GM21717 (cell line): ENCODE data around the gene ARSG.

ENCODE experiments used
- ATAC-seq: cut with Tn5 transposase; IDR thresholded peaks from one replicate; pipeline ENCODE4 v1.9.1; 2021; ENCODE audit warnings: mild to moderate bottlenecking, moderate library complexity; ENCODE audit not compliant: unreplicated experiment

The ARSG gene

DNA sequence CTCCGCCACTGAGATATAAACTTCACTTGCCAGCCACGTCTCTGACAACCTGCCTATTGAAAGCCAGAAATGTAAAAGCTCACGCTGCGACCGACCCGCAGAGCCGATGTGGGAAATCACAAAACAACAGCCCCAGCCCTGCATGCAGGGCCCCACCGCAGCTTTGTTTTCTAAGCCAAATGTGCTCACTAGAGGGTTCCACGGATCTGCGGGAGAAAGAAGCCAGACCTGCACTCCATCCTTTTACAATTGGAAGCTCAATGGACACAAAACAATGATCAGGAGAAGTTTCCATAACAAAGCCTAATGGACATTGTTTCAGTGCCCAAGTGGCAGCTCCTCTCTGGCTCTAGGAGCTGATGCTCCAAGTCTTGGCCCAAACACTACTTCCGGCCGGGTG lies 132.9 kb downstream of the ARSG start:
- no peak for ATAC-seq

GRCh38 chr17:68424861-68425260 lies 133.6 kb downstream of the ARSG start:
- ATAC-seq, result no peak

GRCh38 chr17:68425979-68426378 lies 134.7 kb downstream of the ARSG start:
- no peak for ATAC-seq

- no peak for ATAC-seq
These were observed 136.3 kb downstream of the ARSG start for GRCh38 chr17:68427575-68427974.

- no peak for ATAC-seq
These were observed 137.3 kb downstream of the ARSG start for GRCh38 chr17:68428498-68429172.

GRCh38 chr17:68429881-68430280 lies 138.6 kb downstream of the ARSG start:
- no peak for ATAC-seq

- no peak for ATAC-seq
These were observed 139.8 kb downstream of the ARSG start for GRCh38 chr17:68431045-68431608.

GRCh38 chr17:68431661-68432071 lies 140.4 kb downstream of the ARSG start:
- no peak for ATAC-seq

GRCh38 chr17:68432086-68432864 lies 141.0 kb downstream of the ARSG start:
- ATAC-seq, result no peak

DNA sequence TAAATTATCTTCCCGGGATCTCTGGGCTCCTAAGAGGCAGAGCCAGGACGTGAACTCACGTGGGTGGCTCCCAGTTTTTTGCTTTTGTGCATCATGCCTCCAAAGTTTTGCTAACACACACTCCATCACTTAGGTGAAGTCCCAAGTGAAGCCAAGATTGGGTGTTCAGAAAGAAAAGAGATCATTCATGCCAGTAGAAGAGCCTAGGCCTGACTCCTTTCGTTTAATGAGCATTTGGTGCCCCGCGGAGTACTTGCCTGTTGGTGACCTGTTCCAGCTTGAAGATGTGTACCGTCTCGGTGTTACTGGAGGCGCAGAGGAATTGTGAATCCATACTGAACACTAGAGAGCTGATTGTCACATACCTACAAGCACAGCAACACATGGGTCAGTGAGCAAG lies 141.9 kb downstream of the ARSG start:
- ATAC-seq, result no peak

DNA sequence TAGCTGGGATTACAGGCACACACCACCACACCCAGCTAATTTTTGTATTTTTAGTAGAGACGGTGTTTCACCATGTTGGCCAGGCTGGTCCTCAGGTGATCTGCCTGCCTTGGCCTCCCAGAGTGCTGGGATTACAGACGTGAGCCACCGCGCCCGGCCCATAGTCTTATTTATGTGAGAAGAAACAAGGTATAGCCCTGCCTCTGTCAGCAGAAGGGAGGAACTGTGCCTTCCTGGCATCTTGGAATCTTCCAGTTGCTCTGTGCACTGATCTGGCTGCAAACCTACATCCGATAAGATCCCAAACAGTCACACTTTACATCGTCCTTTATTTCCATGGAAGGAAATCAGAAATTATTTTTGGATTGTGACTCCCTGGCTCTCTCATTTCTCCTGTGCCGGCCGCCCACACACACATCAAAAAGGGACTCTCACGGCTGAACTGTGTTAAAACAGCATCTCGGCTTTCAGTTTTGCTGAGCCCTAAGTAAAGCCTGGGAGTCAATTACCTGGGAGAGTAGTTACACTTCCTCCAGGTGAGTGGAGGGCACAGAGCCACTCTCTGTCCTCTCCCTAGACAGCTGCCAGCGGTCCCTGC lies 142.7 kb downstream of the ARSG start:
- ATAC-seq, result no peak

DNA sequence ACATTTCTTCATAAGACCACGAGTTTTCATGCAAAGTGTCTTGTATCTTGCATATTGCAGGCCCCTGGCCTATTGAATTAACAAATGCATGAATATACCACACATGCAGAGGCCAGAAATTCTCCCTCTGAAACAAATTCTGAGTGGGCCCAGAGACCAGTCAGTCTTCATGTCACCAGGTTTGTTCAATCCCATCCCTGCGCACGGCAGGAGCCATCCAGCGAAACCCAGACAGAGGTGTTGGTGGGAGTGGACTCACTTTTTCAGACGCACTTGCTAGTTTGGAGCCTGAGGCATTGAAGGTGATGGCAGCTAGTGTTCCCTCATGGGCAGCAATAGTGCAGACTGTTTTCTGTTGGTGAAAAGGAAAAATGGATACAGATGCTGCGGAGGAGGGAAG lies 144.1 kb downstream of the ARSG start:
- ATAC-seq, result no peak

DNA sequence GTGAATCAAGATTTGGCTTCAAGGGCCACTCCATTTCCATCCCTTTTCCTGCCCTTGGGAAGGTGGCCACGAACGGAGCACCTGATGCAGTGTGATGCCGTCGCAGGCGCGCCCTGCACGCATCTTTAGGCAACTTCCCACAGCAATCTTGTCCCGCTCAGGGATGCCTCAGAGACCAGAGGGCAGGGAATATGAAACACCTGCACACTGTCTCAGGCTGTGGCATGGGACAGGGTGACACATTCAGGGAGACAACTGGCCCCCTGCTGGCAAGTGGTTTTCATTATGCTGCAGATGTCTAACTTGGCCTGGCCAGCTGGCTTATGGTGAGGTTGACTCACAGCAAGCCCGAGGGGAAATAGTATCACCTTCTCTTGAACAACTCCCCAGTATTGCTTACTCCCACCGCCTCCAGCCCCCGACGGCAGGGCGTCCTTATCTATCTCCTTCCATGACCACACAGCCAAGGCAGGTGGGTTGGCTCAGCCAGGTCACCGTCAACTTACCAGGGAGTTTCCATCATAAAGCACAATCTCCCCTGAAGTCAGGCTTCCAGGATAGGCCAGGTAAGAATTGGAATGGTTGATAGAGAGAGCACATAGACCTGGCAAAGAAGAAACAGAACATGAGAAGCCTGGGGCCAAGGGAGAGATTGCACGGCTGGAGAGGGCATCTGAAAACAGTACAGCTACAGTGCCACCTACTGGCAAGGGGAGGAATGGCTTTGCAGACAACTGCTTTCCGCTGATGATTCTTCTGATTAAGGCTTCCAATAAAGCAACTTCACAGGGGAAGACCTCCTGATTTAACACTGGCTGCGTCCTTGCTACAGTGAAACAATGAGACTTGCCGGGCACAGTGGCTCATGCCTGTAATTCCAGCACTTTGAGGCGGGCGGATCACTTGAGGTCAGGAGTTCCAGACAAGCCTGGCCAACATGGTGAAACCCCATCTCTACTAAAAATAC lies 144.9 kb downstream of the ARSG start:
- no peak for ATAC-seq

DNA sequence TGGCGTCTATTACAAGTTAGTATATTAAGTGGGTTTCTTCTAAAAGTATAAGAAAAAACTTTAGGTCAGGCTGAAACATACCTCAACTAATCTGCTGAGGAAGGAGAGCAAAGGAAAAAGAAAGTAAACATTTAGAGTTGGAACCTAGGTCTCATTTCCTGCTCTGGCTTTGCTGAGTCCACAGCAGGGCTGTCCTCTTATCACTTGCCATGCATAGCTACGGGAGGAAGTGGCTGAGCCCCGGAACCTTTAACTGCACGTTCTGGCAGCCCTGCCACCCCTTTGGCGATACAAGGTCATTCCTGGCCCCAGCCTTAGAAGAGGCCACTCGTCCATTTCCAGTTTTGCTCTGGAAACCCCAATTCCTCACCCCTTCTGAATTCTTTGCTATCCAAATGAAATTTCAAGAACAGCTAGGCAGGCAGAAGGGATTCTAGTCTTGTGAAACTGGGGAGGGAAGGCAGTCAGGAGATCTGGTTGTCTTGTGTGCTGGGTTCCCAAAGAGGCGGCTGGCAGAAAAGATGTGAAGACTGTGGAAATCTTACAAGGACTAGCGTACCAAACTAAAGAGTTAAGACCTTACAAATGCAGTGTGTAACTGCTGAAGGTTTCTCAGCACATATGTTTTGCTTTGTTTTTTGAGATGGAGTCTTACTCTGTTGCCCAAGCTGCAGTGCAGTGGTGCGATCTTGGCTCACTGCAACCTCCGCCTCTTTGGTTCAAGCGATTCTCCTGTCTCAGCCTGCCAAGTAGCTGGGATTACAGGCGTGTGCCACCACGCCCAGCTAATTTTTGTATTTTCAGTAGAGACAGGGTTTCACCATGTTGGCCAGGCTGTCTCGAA lies 146.9 kb downstream of the ARSG start:
- peak; percentile 72 for ATAC-seq

DNA sequence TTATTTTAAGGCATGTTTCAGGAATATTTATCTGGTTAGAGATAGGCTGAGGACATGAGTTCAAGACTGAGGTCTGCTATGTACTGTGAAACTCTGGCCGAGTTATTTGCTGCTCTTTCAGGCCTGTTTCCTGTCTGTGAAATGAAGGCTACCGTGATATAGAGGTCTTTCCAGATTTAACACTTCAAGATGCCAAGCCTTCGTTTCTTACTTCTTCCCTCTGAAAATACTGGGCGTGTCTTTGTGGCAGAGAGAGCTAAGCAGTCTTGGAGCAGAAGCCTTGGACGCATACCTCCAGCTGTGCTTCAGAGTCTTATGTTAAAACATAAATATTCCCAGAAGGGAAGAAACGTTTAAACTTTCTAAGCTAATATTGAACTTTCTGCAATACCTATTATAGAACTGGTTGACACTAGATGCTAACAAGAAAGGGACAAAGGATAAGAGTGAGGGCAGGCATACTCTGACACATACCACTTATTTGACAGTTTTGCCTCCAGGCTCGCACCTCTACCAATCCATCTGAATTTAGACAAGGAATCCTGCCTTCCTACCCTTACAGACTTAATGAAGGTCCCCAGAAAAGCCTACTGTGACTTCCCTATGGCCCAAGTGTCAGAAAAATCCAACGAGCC lies 148.5 kb downstream of the ARSG start:
- ATAC-seq, result no peak

DNA sequence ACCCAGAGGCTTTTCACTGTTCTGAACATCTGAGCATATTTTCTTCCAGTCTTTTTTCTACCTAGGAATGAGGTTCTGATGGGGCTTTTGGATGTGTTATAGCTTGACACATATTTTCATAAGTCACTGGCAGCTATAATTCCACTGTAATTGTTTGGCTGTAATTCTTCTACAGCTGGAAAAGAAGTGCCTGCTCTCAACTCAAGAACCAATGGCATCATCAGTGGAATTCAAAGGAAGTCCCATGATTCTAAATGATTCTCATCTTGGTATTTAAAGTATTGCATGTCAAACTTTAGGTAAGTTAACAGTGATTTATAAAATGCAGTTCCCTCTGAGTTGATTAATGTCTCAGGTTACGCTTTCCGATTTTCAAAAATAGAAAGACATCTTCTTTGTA lies 149.2 kb downstream of the ARSG start:
- ATAC-seq, result no peak

- no peak for ATAC-seq
These were observed 149.9 kb downstream of the ARSG start for GRCh38 chr17:68441070-68441770.

GRCh38 chr17:68443972-68444464 lies 152.7 kb downstream of the ARSG start:
- no peak for ATAC-seq
